ENCODE results near the gene ATF1.

GRCh38 chr12:50749459-50749882 lies 14.4 kb upstream of the ATF1 start:
- TF ChIP-seq POLR2A (IDR thresholded peaks at IDR 0.05; ENCODE audit: low read length) (no peak), GATA1 (IDR thresholded peaks at IDR 0.05; ENCODE audit: low read depth, low read length) (no peak)
